ENCODE measurements around the gene PLEKHJ1.

PLEKHJ1 gene

DNA sequence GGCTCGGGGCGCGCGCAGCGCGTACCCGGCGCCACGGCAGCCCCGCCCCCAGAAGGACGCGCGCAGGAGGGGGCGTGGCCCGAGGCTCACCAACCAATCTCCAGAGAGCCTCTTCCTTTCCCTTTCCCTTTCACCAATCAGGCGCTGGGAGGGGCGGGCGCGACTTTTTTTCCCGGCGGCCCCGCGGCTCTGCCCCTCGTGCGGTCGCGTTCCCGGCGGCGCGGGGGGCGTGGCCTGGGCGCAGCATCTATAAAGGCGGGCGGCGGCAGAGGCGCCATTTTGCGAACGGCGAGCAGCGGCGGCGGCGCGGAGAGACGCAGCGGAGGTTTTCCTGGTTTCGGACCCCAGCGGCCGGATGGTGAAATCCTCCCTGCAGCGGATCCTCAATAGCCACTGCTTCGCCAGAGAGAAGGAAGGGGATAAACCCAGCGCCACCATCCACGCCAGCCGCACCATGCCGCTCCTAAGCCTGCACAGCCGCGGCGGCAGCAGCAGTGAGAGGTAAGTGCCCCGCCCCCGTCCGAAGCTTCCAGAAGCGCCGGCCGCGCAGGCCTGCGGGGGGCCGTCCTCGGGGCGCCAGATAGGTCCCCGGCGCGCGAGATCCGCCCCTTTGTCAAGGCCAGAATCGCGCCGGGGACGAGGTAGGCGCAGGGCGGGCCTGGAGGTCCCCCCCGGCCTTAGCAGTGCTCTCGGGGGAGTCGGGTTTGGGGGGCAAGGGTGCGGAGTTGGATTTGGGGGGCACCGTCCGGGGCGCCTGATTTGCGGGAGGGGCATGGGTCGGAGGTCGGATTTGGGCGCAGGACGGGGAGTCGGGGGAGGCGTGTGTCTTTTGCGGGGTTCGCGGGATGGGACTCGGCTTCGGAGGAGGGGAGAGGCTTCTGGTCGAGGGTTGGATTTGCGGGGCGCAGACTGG is 33.4 kb upstream of the PLEKHJ1 start:
- DNase-seq = peak; percentile 97

- peak; percentile 20 for DNase-seq
These were observed 32.7 kb upstream of the PLEKHJ1 start for GRCh38 chr19:2268861-2269243.

DNA sequence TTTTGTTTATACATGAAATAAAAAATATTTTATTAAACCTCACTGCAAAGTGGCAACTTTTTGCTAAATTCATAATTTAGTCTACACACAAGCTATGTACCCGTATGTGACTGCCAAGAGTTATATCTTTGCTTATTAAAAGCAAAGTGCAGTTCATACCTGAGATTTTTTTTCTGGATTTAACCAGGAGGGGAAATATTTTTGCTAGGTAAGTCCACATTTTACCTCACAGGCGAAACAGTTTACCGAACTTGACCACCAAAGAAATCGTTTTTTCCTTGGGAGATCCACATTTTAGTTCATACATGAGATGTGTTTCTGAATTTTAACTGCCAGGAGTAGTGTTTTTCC is 32.3 kb upstream of the PLEKHJ1 start:
- DNase-seq = no peak

- DNase-seq = peak; percentile 95
These were observed 30.3 kb upstream of the PLEKHJ1 start for GRCh38 chr19:2266183-2266993.

DNA sequence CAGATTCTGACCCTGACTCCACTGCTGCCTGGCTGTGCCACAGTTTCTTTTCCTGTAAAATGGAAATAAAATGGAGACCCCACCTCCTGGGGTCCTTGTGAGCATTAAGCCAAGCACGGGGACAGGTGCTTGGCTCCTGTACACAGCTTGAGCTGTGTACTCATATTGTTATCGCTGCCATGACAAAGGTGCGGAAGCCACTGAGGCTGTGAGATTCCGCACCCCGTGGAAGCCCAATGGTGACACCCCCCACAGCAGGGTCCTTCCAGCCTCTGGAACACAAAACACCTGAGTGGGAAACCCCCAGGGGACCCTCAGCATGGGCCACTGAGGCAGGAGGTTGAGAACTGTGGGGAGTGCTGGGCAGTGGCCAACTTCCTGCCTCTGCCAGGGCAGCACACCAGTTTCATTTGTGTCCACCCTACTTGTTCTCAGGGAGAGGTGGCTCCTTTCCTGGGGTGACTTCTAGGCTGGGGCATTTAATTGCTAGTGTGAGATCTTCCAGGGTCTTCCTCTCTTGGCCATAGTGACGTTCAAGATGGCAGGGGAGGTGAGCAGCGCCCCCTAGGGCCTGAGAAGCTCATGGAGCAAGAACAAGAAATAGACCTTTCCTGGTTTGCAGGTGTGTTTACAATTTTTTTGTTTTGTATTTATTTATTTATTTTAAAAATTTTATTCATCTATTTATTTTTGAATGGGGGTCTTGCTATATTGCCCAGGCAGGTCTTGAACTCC is 25.5 kb upstream of the PLEKHJ1 start:
- peak; percentile 75 for DNase-seq

DNA sequence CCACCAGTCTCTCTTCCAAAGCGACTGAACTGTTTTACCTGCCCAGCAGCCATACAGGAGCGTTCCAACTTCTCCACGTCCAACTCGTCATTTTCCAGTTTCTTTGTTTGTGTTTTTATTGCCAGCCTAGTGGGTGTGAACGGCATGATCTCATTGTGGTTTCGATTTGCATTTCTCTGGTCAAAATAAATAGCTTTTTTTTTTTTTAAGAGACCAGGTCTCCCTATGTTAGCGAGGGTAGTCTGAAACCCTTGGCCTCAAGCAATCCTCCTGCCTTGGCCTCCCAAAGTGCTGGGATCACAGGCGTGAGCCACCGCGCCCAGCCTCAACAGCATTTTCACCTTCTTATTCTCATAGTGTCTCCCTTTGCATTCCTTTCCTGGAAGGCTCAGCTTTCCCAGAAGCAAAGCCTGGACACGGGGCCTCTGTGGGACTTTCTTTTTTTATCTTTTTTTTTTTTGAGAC is 24.2 kb upstream of the PLEKHJ1 start:
- DNase-seq = no peak

DNA sequence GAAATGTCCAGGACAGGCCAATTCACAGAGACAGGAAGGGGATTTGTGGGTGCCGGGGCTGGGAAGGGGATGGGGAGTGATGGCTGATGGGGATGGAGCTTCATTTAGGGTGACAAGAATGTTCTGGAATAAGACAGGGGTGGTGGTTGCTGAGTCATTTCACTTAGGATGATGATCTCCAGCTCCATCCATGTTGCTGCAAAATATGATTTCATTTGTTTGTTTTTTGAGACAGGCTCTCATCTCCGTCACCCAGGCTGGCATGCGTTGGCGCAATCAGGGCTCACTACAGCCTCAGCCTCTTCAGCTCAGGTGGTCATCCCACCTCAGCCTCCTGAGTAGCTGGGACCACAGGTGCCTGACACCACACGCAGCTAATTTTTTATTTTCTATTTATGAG is 23.2 kb upstream of the PLEKHJ1 start:
- DNase-seq = no peak

DNA sequence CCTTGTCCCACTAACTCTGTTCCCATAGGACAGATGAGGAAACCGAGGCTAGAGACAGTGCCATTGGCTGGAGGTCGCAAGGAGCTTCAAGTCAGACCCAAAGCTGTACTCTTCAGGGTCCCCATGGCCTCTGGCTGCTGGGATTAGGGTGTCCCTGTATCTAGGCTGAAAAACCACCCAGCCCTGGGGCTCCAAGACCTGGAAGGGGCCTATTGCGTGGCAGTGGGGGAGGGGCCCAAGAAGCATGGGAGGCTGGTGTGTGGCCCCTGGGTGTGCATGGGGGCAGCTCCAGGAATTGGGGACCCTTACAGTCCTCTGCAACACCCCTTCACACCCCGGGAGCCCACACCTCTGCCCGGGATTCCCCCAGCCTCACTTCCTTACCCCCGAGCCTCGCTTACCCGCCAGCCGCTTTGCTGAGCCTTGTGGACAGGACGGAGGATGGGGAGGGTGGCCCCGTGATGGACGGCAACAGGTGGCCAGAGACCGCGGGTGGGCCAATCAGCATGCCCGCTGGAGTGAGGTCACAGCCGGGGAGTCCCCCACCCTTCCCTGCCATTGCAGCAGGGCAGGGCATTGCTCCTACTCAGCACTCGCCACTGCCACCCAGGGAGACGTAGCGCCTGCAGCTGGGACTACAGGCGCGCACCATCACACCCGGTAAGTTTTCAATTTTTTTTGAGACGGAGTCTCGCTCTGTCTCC is 20.0 kb upstream of the PLEKHJ1 start, which contains the start of gene JSRP1:
Gene JSRP1, minus strand, starts transcription at position 436 of the 704 bp plus-strand sequence. CDS start 1,103 bp downstream, outside the sequence.
- no peak for DNase-seq

- no peak for DNase-seq
These were observed 19.1 kb upstream of the PLEKHJ1 start for GRCh38 chr19:2255112-2255845.

DNA sequence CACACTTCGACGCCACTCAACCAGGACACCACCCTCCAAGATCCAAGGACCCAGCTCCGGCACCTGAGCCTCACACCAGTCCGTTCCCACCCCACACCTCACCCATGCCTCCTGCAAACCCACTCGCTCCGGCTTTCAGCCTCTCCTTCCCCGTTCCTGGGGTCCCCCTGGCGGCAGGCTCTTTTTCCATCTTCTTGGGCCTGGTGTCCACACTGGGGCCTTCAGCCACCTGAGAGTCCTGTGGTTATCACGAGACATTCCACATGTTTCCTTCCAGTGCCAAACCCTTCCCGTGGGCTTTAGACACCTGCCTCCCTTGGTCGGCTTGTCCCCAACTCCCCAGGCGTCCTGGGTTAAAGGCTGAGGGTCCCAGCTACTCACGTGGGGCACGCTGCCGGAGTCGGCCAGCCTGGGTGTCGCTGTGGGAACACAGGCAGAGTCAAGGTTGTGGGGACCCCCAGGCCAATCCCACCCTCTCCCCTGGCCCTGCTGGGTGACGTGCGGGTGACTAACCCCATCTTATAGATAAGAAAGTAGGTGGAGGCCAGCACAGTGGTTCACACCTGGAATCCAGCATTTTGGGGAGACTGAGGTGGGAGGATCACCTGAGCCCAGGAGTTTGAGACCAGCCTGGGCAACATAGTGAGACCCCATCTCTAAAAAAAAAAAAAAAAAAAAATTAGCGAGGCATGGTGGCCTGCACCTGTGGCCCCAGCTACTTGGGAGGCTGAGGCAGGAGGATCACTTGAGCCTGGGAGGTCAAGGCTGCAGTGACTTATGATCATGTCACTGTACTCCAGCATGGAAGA is 18.1 kb upstream of the PLEKHJ1 start:
- DNase-seq = no peak

DNA sequence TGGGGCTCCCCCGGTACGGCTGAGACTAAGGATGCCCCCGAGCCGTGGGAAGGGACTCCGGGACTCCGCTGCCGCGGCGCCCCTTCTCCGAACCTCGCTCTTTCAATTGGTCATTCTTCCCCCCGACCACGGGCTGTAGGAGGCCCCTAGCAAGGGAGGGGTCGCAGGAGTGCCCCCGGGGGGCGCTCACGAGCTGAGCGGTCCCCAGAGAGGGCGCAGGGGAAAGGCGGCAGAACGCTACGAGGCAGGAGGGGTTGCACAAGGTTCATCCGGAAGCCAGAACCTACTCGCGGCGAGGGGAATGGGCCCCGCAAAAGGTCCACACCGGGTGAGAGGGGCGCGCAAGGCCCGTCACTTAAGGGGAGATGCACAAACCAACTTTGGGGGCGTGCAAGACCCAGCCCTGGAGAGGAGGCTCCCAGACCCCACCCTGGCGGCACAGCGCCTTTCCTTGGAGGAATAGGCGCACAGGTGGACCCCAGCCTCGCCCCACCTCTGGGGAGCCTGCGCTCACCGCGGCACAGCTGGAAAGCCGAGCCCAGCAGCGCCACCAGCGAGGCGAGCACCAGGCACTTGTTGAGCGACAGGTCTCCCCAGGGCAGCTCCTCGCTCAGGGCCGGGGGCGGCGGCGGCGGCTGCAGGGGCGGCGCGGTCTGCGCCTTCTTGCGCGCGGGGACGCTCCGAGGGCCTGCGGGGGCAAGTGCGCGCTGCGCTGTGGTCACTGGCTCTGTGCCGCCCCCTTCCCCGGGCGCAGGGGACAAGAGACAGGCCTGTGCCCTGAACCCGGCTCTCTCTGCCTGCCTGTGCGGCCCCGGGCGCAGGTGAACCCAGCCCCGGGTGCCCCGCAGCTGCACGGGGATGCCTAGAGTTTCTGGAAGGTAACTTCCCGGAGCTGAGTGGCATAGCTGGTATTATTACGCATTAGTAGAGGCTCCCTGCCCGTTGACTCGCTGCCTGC is 17.3 kb upstream of the PLEKHJ1 start:
- DNase-seq = peak; percentile 67

GRCh38 chr19:2252797-2253105 is 16.6 kb upstream of the PLEKHJ1 start:
- DNase-seq = no peak

- DNase-seq = no peak
These were observed 16.1 kb upstream of the PLEKHJ1 start for GRCh38 chr19:2252055-2252796.

DNA sequence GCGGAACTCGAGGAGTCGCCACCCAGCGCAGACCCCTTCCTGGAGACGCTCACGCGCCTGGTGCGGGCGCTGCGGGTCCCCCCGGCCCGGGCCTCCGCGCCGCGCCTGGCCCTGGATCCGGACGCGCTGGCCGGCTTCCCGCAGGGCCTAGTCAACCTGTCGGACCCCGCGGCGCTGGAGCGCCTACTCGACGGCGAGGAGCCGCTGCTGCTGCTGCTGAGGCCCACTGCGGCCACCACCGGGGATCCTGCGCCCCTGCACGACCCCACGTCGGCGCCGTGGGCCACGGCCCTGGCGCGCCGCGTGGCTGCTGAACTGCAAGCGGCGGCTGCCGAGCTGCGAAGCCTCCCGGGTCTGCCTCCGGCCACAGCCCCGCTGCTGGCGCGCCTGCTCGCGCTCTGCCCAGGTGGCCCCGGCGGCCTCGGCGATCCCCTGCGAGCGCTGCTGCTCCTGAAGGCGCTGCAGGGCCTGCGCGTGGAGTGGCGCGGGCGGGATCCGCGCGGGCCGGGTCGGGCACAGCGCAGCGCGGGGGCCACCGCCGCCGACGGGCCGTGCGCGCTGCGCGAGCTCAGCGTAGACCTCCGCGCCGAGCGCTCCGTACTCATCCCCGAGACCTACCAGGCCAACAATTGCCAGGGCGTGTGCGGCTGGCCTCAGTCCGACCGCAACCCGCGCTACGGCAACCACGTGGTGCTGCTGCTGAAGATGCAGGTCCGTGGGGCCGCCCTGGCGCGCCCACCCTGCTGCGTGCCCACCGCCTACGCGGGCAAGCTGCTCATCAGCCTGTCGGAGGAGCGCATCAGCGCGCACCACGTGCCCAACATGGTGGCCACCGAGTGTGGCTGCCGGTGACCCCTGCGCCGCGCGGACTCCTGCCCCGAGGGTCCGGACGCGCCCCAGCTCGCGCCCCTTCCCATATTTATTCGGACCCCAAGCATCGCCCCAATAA is 15.3 kb upstream of the PLEKHJ1 start:
- DNase-seq = peak; percentile 72

GRCh38 chr19:2250766-2251105 is 14.6 kb upstream of the PLEKHJ1 start:
- no peak for DNase-seq

GRCh38 chr19:2249880-2250765 is 14.0 kb upstream of the PLEKHJ1 start:
- DNase-seq = peak; percentile 47
